K562 (cell line): ENCODE data around the gene CCDC192. TPM values are rescaled to one million over a fixed set of nuclear protein-coding genes. Genes with fewer than 3 reads are reported as not detected.

Experiments
- ATAC-seq: fragments of 200-7000 bp; cut with Tn5 transposase; 3 replicates; pipeline ENCODE4 v1.9.1; 2020; ENCODE audit warnings: moderate library complexity
- BruUV-seq: library from RNA; stranded (reverse); fragments of 400-500 nt; replicated peaks from 2 replicates; lab custom pipeline; 2021; lab: Mats Ljungman, UMichigan
- CTCF ChIA-PET: fragments of 300-600 bp; formaldehyde crosslinking; extraction: SDS; loops from one replicate; lab custom pipeline; 2021; ENCODE audit warnings: low intra/inter-chr PET ratio; lab: Yijun Ruan, JAX
- POLR2A ChIA-PET: fragments of 300-600, 350-650 bp; sonication (Branson Sonifier 250); formaldehyde crosslinking; extraction: SDS; loops from one replicate; lab custom pipeline; 2021; ENCODE audit warnings: antibody characterized with exemption, inconsistent platforms; lab: Yijun Ruan, JAX
- DNase-seq, 4 experiments: peaks; one replicate each; pipeline versions ENCODE4 v3.0.0 to v3.0.0-alpha.2; 2011 to 2018; ENCODE audit warnings: low spot score in 3 of 4, mixed read lengths in 3 of 4; ENCODE audit errors: extremely low read depth in 1 of 4
- FAIRE-seq: peaks from 2 replicates; lab custom pipeline; 2011; peaks lifted over from hg19 to GRCh38; lab: Jason Lieb, UNC
- H2AFZ ChIP-seq: 2 replicates; pipeline ENCODE4 v1.6.0; 2011; ENCODE audit warnings: low read depth, low read length, control low read depth, inconsistent platforms
- H3K27ac ChIP-seq: fragments of 200-600 bp; 3 replicates; pipeline ENCODE4 v1.8.0; 2011; ENCODE audit warnings: low read depth, mild to moderate bottlenecking, control low read depth, inconsistent platforms, low read length, moderate library complexity, mixed read lengths; ENCODE audit errors: extremely low read depth
- H3K27me3 ChIP-seq, 2 experiments: fragments of 300-600 bp in 1 of 2; 2 replicates in 1 of 2; 3 replicates in 1 of 2; pipeline versions ENCODE4 v1.6.0 to v1.8.0; 2011; ENCODE audit warnings: inconsistent platforms in 2 of 2, low read length in 2 of 2, mild to moderate bottlenecking in 1 of 2, mixed read lengths in 1 of 2, moderate library complexity in 1 of 2; ENCODE audit not compliant: control insufficient read depth in 2 of 2, insufficient read depth in 2 of 2
- H3K36me3 ChIP-seq: fragments of 300-600 bp; 3 replicates; pipeline ENCODE4 v1.8.0; 2011; ENCODE audit warnings: mild to moderate bottlenecking, low read length, inconsistent platforms; ENCODE audit not compliant: control insufficient read depth, insufficient read depth
- H3K4me1 ChIP-seq, 2 experiments: fragments of 200-600 bp in 1 of 2; replicated peaks in 1 of 2; 2 replicates in 1 of 2; 3 replicates in 1 of 2; pipeline versions ENCODE4 v1.5.1 to v1.8.0; 2011; ENCODE audit warnings: inconsistent platforms in 2 of 2, low read length in 2 of 2, mild to moderate bottlenecking in 1 of 2, mixed read lengths in 1 of 2, moderate library complexity in 1 of 2; ENCODE audit not compliant: control insufficient read depth in 2 of 2, insufficient read depth in 2 of 2
- H3K4me2 ChIP-seq: 2 replicates; pipeline ENCODE4 v1.6.1; 2011; ENCODE audit warnings: low read length, control low read depth, inconsistent platforms, mixed read lengths; ENCODE audit not compliant: insufficient read depth
- H3K4me3 ChIP-seq: fragments of 200-600 bp; sonication (generic), shearing (Covaris generic); 2 replicates; pipeline ENCODE4 v1.5.1; 2016; ENCODE audit warnings: control low read depth, inconsistent platforms
- H3K79me2 ChIP-seq: fragments of 200-600 bp; 3 replicates; pipeline ENCODE4 v1.8.0; 2011; ENCODE audit warnings: low read length, inconsistent platforms; ENCODE audit not compliant: control insufficient read depth, insufficient read depth
- H3K9ac ChIP-seq, 2 experiments: 2 replicates each; pipeline versions ENCODE4 v1.6.0 to v1.6.1; 2011; ENCODE audit warnings: low read depth in 2 of 2, low read length in 2 of 2, control low read depth in 1 of 2, inconsistent platforms in 1 of 2, mild to moderate bottlenecking in 1 of 2, mixed read lengths in 1 of 2; ENCODE audit not compliant: insufficient read depth in 1 of 2
- H3K9me1 ChIP-seq: one replicate; pipeline ENCODE4 v1.6.0; 2011; ENCODE audit warnings: inconsistent platforms, mild to moderate bottlenecking, low read length, moderate library complexity; ENCODE audit not compliant: control insufficient read depth, insufficient read depth
- H3K9me3 ChIP-seq: replicated peaks from 2 replicates; pipeline ENCODE4 v1.5.1; 2011; ENCODE audit warnings: low read depth, low read length, inconsistent platforms; ENCODE audit not compliant: control insufficient read depth, insufficient read depth
- H4K20me1 ChIP-seq: replicated peaks from 2 replicates; pipeline ENCODE4 v1.6.1; 2011; ENCODE audit warnings: low read length, inconsistent platforms, mixed read lengths; ENCODE audit not compliant: control insufficient read depth, insufficient read depth
- CBX3 ChIP-seq, 2 experiments: IDR thresholded peaks; 1 replicate in 1 of 2; 2 replicates in 1 of 2; pipeline ENCODE4 v1.6.1; 2012; ENCODE audit warnings: inconsistent platforms in 2 of 2, low read length in 2 of 2, borderline replicate concordance in 1 of 2, control low read depth in 1 of 2
- CC2D1A ChIP-seq: fragments of 450-650 bp; IDR thresholded peaks from 2 replicates; pipeline ENCODE4 v1.6.1; 2017; ENCODE audit warnings: mild to moderate bottlenecking
- KLF13 ChIP-seq: fragments of 450-650 bp; IDR thresholded peaks from 2 replicates; pipeline ENCODE4 v1.6.1; 2016; ENCODE audit warnings: missing genetic modification characterization, low read depth, mild to moderate bottlenecking, missing compliant biosample characterization, moderate library complexity, borderline replicate concordance
- NELFE ChIP-seq: IDR thresholded peaks from 2 replicates; pipeline ENCODE4 v1.6.1; 2011; ENCODE audit warnings: mild to moderate bottlenecking; ENCODE audit not compliant: insufficient read depth, insufficient read length
- PHF21A ChIP-seq: fragments of 450-650 bp; IDR thresholded peaks from 2 replicates; pipeline ENCODE4 v1.6.1; 2017; ENCODE audit warnings: low read depth, borderline replicate concordance
- POLR2B ChIP-seq: fragments of 450-650 bp; IDR thresholded peaks from 2 replicates; pipeline ENCODE4 v1.6.1; 2018; ENCODE audit warnings: low read depth; ENCODE audit not compliant: partially characterized antibody
- U2AF1 ChIP-seq: fragments of 200-400 bp; formaldehyde crosslinking; optimal IDR thresholded peaks from 2 replicates; pipeline ENCODE3; 2017; ENCODE audit warnings: mild to moderate bottlenecking, low read depth, low read length, moderate library complexity
- WGBS: fragments of 100-300 bp; shearing (Covaris generic); methylation state at CpG from one replicate; pipeline ENCODE4 v1.1.6; 2016; ENCODE audit warnings: low coverage, mixed read lengths; ENCODE audit not compliant: insufficient coverage; ENCODE audit errors: missing lambda C conversion rate; 5-methylcytosine and 5-hydroxymethylcytosine counted together
- in situ Hi-C: fragments of 300-500 bp; cut with MboI; formaldehyde crosslinking; loops from 4 replicates; pipeline ENCODE4 v1.15.0; 2018; ENCODE audit warnings: inconsistent platforms, mixed read lengths
- intact Hi-C: fragments of 100-400 bp; cut with micrococcal nuclease; formaldehyde crosslinking; loops from 2 replicates; pipeline ENCODE4 v1.14.2; 2022
- polyA plus RNA-seq, 8 experiments: library from polyadenylated mRNA; depleted of rRNA in 4 of 8; stranded (reverse) in 5 of 8; unstranded in 3 of 8; fragments of >200 nt; fragmentation: Nextera tagmentation in 2 of 8; fragmentation: Illumina TruSeq in 1 of 8; extraction: Ambion mirVana in 2 of 8; extraction: Trizol in 1 of 8; gene quantifications; 2 replicates each; pipeline versions ENCODE4 v1.2.1 to v1.2.3, GENCODE V29; 2011 to 2014; ENCODE audit warnings: inconsistent platforms in 1 of 8, missing spikeins in 1 of 8
- total RNA-seq, 7 experiments: library from RNA; depleted of rRNA in 6 of 7; stranded (reverse); fragments of >200 nt in 6 of 7; fragmentation: Illumina TruSeq in 2 of 7; extraction: Trizol in 2 of 7; gene quantifications; 2 replicates each; pipeline versions ENCODE4 v1.2.1 to v1.2.3, GENCODE V29; 2011 to 2021; ENCODE audit warnings: low replicate concordance in 1 of 7
- TF ChIP-seq, protein P1 (sequence below): sonication (generic); formaldehyde crosslinking; IDR thresholded peaks from 2 replicates; pipeline ENCODE4 v1.8.0; 2022; ENCODE audit warnings: mild to moderate bottlenecking, missing genetic modification reagents
- TF ChIP-seq, protein P2 (sequence below): fragments of 450-650 bp; formaldehyde crosslinking; IDR thresholded peaks from 2 replicates; pipeline ENCODE4 v1.4.0; 2022; ENCODE audit warnings: mild to moderate bottlenecking, moderate library complexity

The CCDC192 gene
- total and polyA plus RNA-seq, 9 of the 15 experiments (the other 6 are each of a cell fraction or from before 2014, with no cell fraction given), result 0.21 to 0.66 (median 0.38) TPM; not detected in 2

GRCh38 chr5:127799293-127799905 is 96.2 kb downstream of the CCDC192 start:
- no peak for DNase-seq
- Histone ChIP-seq H3K4me2 (no peak overlapping the region), H3K36me3 (no peaks in the 10 kb centered on the region), H3K27ac (no peak overlapping the region), H3K4me1 (no peaks in the 10 kb centered on the region), H3K4me3 (no peak overlapping the region), H3K9me3 (no peaks in the 10 kb centered on the region), H4K20me1 (no peaks in the 10 kb centered on the region), H3K9me1 (no peaks in the 10 kb centered on the region), H3K27me3 (no peaks in the 10 kb centered on the region; a peak in 1 of 5 replicates), H3K79me2 (no peaks in the 10 kb centered on the region), H3K9ac (no peak overlapping the region), H2AFZ (no peak overlapping the region)
- TF ChIP-seq POLR2B (no peak), NELFE (no peak), KLF13 (tag) (no peak), CBX3 (IDR thresholded peaks at IDR 0.05; ENCODE audit: borderline replicate concordance in 1 of 2, low read length in 2 of 2) (no peak), U2AF1 (no peak), CC2D1A (no peak), PHF21A (no peak)
- TF ChIP-seq, protein P1, sequence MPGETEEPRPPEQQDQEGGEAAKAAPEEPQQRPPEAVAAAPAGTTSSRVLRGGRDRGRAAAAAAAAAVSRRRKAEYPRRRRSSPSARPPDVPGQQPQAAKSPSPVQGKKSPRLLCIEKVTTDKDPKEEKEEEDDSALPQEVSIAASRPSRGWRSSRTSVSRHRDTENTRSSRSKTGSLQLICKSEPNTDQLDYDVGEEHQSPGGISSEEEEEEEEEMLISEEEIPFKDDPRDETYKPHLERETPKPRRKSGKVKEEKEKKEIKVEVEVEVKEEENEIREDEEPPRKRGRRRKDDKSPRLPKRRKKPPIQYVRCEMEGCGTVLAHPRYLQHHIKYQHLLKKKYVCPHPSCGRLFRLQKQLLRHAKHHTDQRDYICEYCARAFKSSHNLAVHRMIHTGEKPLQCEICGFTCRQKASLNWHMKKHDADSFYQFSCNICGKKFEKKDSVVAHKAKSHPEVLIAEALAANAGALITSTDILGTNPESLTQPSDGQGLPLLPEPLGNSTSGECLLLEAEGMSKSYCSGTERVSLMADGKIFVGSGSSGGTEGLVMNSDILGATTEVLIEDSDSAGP (CRISPR knock-in tag), result no peak
- TF ChIP-seq, protein P2, sequence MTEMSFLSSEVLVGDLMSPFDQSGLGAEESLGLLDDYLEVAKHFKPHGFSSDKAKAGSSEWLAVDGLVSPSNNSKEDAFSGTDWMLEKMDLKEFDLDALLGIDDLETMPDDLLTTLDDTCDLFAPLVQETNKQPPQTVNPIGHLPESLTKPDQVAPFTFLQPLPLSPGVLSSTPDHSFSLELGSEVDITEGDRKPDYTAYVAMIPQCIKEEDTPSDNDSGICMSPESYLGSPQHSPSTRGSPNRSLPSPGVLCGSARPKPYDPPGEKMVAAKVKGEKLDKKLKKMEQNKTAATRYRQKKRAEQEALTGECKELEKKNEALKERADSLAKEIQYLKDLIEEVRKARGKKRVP (CRISPR knock-in tag), result no peak
- WGBS, result 0% methylated on average over 2 of the region's 2 CpGs
- BruUV-seq, result no TSS peak
- POLR2A ChIA-PET, result no interaction called here
- CTCF ChIA-PET, result no interaction called here
- FAIRE-seq, result no peak
- ATAC-seq, result no peak
- in situ Hi-C loops, result no loop called here
- intact Hi-C loops, result no loop called here
